Embryonic facial prominence (tissue), 1 donor: ENCODE measurements around the gene IQCE.
"Not testable (repeated sequence)": the region's sequence is repeated elsewhere in the genome, so short reads cannot be mapped to it uniquely, and the experiment has no call there.

Experiments
- DNase-seq: peaks from one replicate; pipeline ENCODE4 v3.0.0-alpha.2; 2016; ENCODE audit errors: extremely low spot score

IQCE gene

GRCh38 chr7:2577914-2578680, 19.3 kb downstream of the IQCE start:
- DNase-seq: no peak

GRCh38 chr7:2580636-2581035, 21.9 kb downstream of the IQCE start:
- no peak for DNase-seq

GRCh38 chr7:2582006-2582735, 23.4 kb downstream of the IQCE start:
- DNase-seq: no peak

- no peak for DNase-seq
Measured at GRCh38 chr7:2583798-2584580, 25.2 kb downstream of the IQCE start.

- DNase-seq: no peak
Measured at GRCh38 chr7:2585446-2585845, 26.7 kb downstream of the IQCE start.

- no peak for DNase-seq
Measured at GRCh38 chr7:2586326-2587020, 27.7 kb downstream of the IQCE start.

- no peak for DNase-seq
Measured at GRCh38 chr7:2587134-2587533, 28.4 kb downstream of the IQCE start.

- no peak for DNase-seq
Measured at GRCh38 chr7:2587778-2588177, 29.0 kb downstream of the IQCE start.

GRCh38 chr7:2589341-2589740, 30.6 kb downstream of the IQCE start:
- no peak for DNase-seq

- not testable (repeated sequence) for DNase-seq
Measured at GRCh38 chr7:2589941-2590340, 31.2 kb downstream of the IQCE start.

GRCh38 chr7:2592375-2592865, 33.6 kb downstream of the IQCE start:
- no peak for DNase-seq

GRCh38 chr7:2593036-2593727, 34.4 kb downstream of the IQCE start:
- DNase-seq: no peak

- no peak for DNase-seq
Measured at GRCh38 chr7:2594599-2594998, 35.8 kb downstream of the IQCE start.

GRCh38 chr7:2595258-2595860, 36.6 kb downstream of the IQCE start:
- no peak for DNase-seq

- no peak for DNase-seq
Measured at GRCh38 chr7:2596464-2597272, 37.9 kb downstream of the IQCE start.

GRCh38 chr7:2597273-2597640, 38.5 kb downstream of the IQCE start:
- DNase-seq: no peak

- DNase-seq: no peak
Measured at GRCh38 chr7:2598154-2598823, 39.5 kb downstream of the IQCE start.

GRCh38 chr7:2601065-2601464, 42.3 kb downstream of the IQCE start:
- DNase-seq: no peak

GRCh38 chr7:2601907-2602306, 43.1 kb downstream of the IQCE start:
- DNase-seq: no peak
